ENCODE results near the gene PDE5A. TPM values are rescaled to one million over a fixed set of nuclear protein-coding genes. Genes with fewer than 3 reads are reported as not detected.
A peak's percentile ranks its signal among the peaks of the same experiment; 100 is the strongest.
"Not testable (repeated sequence)": the region's sequence is repeated elsewhere in the genome, so short reads cannot be mapped to it uniquely, and the experiment has no call there.

Gene PDE5A
- total RNA-seq, 2 experiments from 2014 or later, result 0.81 to 1.1 TPM

- H3K9me3 Mint-ChIP-seq; H3K36me3 Mint-ChIP-seq (ENCODE audit: low read depth); H3K27me3 Mint-ChIP-seq; DNase-seq: not testable (repeated sequence)
- CTCF ChIA-PET, result interaction anchor here (0.7 to 2.0 kb wide), 5 partner anchors 20 to 603 kb away, joined by 3 to 9 read pairs (median 4); partner anchors contain the start of gene USP53
- Mint-ChIP-seq H3K4me3 (peak overlapping the region; percentile 89), H3K27ac (peak overlapping the region; percentile 92), H3K4me1 (peaks cover 11% of the 10 kb centered on the region)
- POLR2A ChIA-PET, result interaction anchor here (0.6 to 2.0 kb wide), 7 partner anchors 20 to 769 kb away, joined by 3 to 20 read pairs (median 3); partner anchors contain the start of gene METTL14
Observed at GRCh38 chr4:119454151-119454490, 174.5 kb downstream of the PDE5A start.

- Mint-ChIP-seq H3K27ac (peak overlapping the region; percentile 31), H3K4me1 (peaks cover 11% of the 10 kb centered on the region)
- CTCF ChIA-PET; POLR2A ChIA-PET; H3K36me3 Mint-ChIP-seq (ENCODE audit: low read depth); H3K27me3 Mint-ChIP-seq; H3K9me3 Mint-ChIP-seq; DNase-seq; H3K4me3 Mint-ChIP-seq: not testable (repeated sequence)
Observed at GRCh38 chr4:119453286-119453685, 175.3 kb downstream of the PDE5A start.

- POLR2A ChIA-PET; H3K4me1 Mint-ChIP-seq; H3K27ac Mint-ChIP-seq; H3K9me3 Mint-ChIP-seq; H3K4me3 Mint-ChIP-seq; H3K27me3 Mint-ChIP-seq; CTCF ChIA-PET; DNase-seq; H3K36me3 Mint-ChIP-seq (ENCODE audit: low read depth): not testable (repeated sequence)
Observed at GRCh38 chr4:119449851-119450250, 178.8 kb downstream of the PDE5A start.
